Lower lobe of right lung (tissue), 2 donors: ENCODE results near the gene POMT1. TPM values are rescaled to one million over a fixed set of nuclear protein-coding genes. Genes with fewer than 3 reads are reported as not detected.
"Not testable (repeated sequence)": the region's sequence is repeated elsewhere in the genome, so short reads cannot be mapped to it uniquely, and the experiment has no call there.

Experiments
- ATAC-seq, 2 donors: fragments of 200-7000 bp; cut with Tn5 transposase; one replicate each; pipeline ENCODE4 v1.9.1; 2020 to 2022; ENCODE audit warnings: mild to moderate bottlenecking in 2 of 2, moderate library complexity in 2 of 2
- DNase-seq: peaks from one replicate; pipeline ENCODE4 v3.0.0-alpha.2; 2020
- H3K27ac ChIP-seq: fragments of 200-600 bp; one replicate; pipeline ENCODE4 v1.8.0; 2022
- H3K27me3 ChIP-seq: fragments of 200-600 bp; one replicate; pipeline ENCODE4 v1.8.0; 2022; ENCODE audit warnings: low read depth
- H3K36me3 ChIP-seq: fragments of 200-600 bp; one replicate; pipeline ENCODE4 v1.8.0; 2022; ENCODE audit warnings: mild to moderate bottlenecking
- H3K4me1 ChIP-seq: fragments of 200-600 bp; one replicate; pipeline ENCODE4 v1.8.0; 2022
- H3K4me3 ChIP-seq: fragments of 200-600 bp; one replicate; pipeline ENCODE4 v1.8.0; 2022; ENCODE audit warnings: mild to moderate bottlenecking
- H3K9me3 ChIP-seq: fragments of 200-600 bp; one replicate; pipeline ENCODE4 v1.8.0; 2022
- CTCF ChIP-seq: fragments of 200-600 bp; IDR thresholded peaks from one replicate; pipeline ENCODE4 v1.8.0; 2022; ENCODE audit warnings: antibody characterized with exemption, mild to moderate bottlenecking
- intact Hi-C: fragments of 100-400 bp; cut with DNase I; formaldehyde crosslinking; loops from one replicate; pipeline ENCODE4 v1.11.0; 2022
- total RNA-seq: library from RNA; stranded (reverse); fragmentation: NEBNext Ultra II Directional; extraction: Animal tissue kit (Norgen Biotek cat#: 25700); gene quantifications from one replicate; pipeline ENCODE4 v1.2.1, GENCODE V29; 2021
- donor health status: DM: no; HTN: yes; CAD: no; lungs with severe emphysema.

Gene POMT1
- total RNA-seq, 1 donor from 2014 or later: 25.9 TPM

- H3K4me1 ChIP-seq: peaks cover 13% of the 10 kb centered on the region
- TF ChIP-seq CTCF: no peak
- DNase-seq (no peak), ATAC-seq (peak; percentile 69)
- no peak overlapping the region for H3K27ac ChIP-seq
- peaks cover 33% of the 10 kb centered on the region for H3K27me3 ChIP-seq
- H3K36me3 ChIP-seq: no peaks in the 10 kb centered on the region
- intact Hi-C loops: no loop called here
- H3K4me3 ChIP-seq: peak overlapping the region; percentile 54
- peaks cover 13% of the 10 kb centered on the region for H3K9me3 ChIP-seq
Observed at GRCh38 chr9:131545786-131546335, 43.1 kb downstream of the POMT1 start.

- peaks cover 13% of the 10 kb centered on the region for H3K4me1 ChIP-seq
- peaks cover 13% of the 10 kb centered on the region for H3K9me3 ChIP-seq
- peaks cover 33% of the 10 kb centered on the region for H3K27me3 ChIP-seq
- intact Hi-C loops: no loop called here
- DNase-seq (no peak), ATAC-seq (peak; percentile 43 to 49)
- no peak for TF ChIP-seq CTCF
- H3K36me3 ChIP-seq: no peaks in the 10 kb centered on the region
- H3K27ac ChIP-seq: no peak overlapping the region
- H3K4me3 ChIP-seq: peak overlapping the region; percentile 54
Observed at GRCh38 chr9:131546336-131547084, 43.8 kb downstream of the POMT1 start.

- DNase-seq, intact Hi-C loops: not testable (repeated sequence)
- peaks cover 43% of the 10 kb centered on the region for H3K27me3 ChIP-seq
Observed at GRCh38 chr9:131549186-131549585, 46.5 kb downstream of the POMT1 start.

GRCh38 chr9:131550465-131550864 is 47.7 kb downstream of the POMT1 start:
- H3K27ac ChIP-seq, H3K4me3 ChIP-seq, H3K9me3 ChIP-seq, H3K36me3 ChIP-seq, ATAC-seq, intact Hi-C loops, DNase-seq: not testable (repeated sequence)
- Histone ChIP-seq H3K4me1 (peaks cover 13% of the 10 kb centered on the region), H3K27me3 (peaks cover 42% of the 10 kb centered on the region)

More at GRCh38 chr9:131549186-131549585, 46.5 kb downstream of the POMT1 start:
- not testable (repeated sequence) for H3K27ac ChIP-seq, ATAC-seq, H3K9me3 ChIP-seq, H3K36me3 ChIP-seq, H3K4me3 ChIP-seq
- peaks cover 13% of the 10 kb centered on the region for H3K4me1 ChIP-seq

GRCh38 chr9:131552030-131552429 is 49.3 kb downstream of the POMT1 start:
- Histone ChIP-seq H3K27me3 (peaks cover 33% of the 10 kb centered on the region), H3K4me1 (peaks cover under 1% of the 10 kb centered on the region), H3K4me3 (no peak overlapping the region), H3K36me3 (no peaks in the 10 kb centered on the region), H3K27ac (no peak overlapping the region), H3K9me3 (no peaks in the 10 kb centered on the region)
- no peak for ATAC-seq
- intact Hi-C loops: no loop called here
- no peak for TF ChIP-seq CTCF
- DNase-seq: no peak

GRCh38 chr9:131554087-131554842 is 51.5 kb downstream of the POMT1 start:
- TF ChIP-seq CTCF: no peak
- no peak for DNase-seq
- no peak for ATAC-seq
- Histone ChIP-seq H3K27ac (no peak overlapping the region), H3K4me3 (no peak overlapping the region), H3K9me3 (no peaks in the 10 kb centered on the region), H3K36me3 (no peaks in the 10 kb centered on the region), H3K27me3 (peaks cover 28% of the 10 kb centered on the region), H3K4me1 (no peaks in the 10 kb centered on the region)
- intact Hi-C loops: no loop called here
